HepG2 (cell line): ENCODE data around the gene PMM2. TPM values are rescaled to one million over a fixed set of nuclear protein-coding genes. Genes with fewer than 3 reads are reported as not detected.
A peak's percentile ranks its signal among the peaks of the same experiment; 100 is the strongest.

ENCODE experiments used
- ATAC-seq: fragments of 200-7000 bp; cut with Tn5 transposase; 3 replicates; pipeline ENCODE4 v1.9.1; 2020; ENCODE audit warnings: mild to moderate bottlenecking, moderate library complexity
- BruUV-seq: library from RNA; stranded (reverse); fragments of 400-500 nt; replicated peaks from 2 replicates; lab custom pipeline; 2021; lab: Mats Ljungman, UMichigan
- CTCF ChIA-PET: fragments of 300-600 bp; formaldehyde crosslinking; extraction: SDS; loops from one replicate; lab custom pipeline; 2021; ENCODE audit warnings: low total read pairs, inconsistent platforms, low intra/inter-chr PET ratio; lab: Yijun Ruan, JAX
- POLR2A ChIA-PET: fragments of 350-600 bp; sonication (Branson Sonifier 250); formaldehyde crosslinking; loops from one replicate; lab custom pipeline; 2020; ENCODE audit warnings: antibody characterized with exemption, inconsistent platforms; lab: Yijun Ruan, JAX
- DNase-seq: peaks from one replicate; pipeline ENCODE4 v3.0.0-alpha.2; 2015; ENCODE audit warnings: low spot score
- FAIRE-seq: peaks from 3 replicates; lab custom pipeline; 2011; peaks lifted over from hg19 to GRCh38; lab: Jason Lieb, UNC
- H2AFZ ChIP-seq: one replicate; pipeline ENCODE4 v1.6.1; 2011; ENCODE audit warnings: low read length, inconsistent platforms
- H3K27ac ChIP-seq: fragments of 300-600 bp; 3 replicates; pipeline ENCODE4 v1.8.0; 2011; ENCODE audit warnings: mixed run types, mild to moderate bottlenecking, mixed read lengths, low read length, inconsistent platforms; ENCODE audit not compliant: insufficient read depth; ENCODE audit errors: extremely low read length
- H3K27me3 ChIP-seq, 2 experiments: fragments of 200-600 bp in 1 of 2; 2 replicates in 1 of 2; 3 replicates in 1 of 2; pipeline versions ENCODE4 v1.6.0 to v1.8.0; 2011; ENCODE audit warnings: low read length in 2 of 2, mild to moderate bottlenecking in 2 of 2, moderate library complexity in 2 of 2, inconsistent platforms in 1 of 2; ENCODE audit not compliant: insufficient read depth in 2 of 2, control insufficient read depth in 1 of 2
- H3K36me3 ChIP-seq, 2 experiments: fragments of 200-600 bp in 1 of 2; replicated peaks in 1 of 2; 2 replicates in 1 of 2; 3 replicates in 1 of 2; pipeline versions ENCODE4 v1.5.1 to v1.8.0; 2011; ENCODE audit warnings: low read length in 2 of 2, inconsistent platforms in 1 of 2; ENCODE audit not compliant: insufficient read depth in 2 of 2, control insufficient read depth in 1 of 2
- H3K4me1 ChIP-seq: 2 replicates; pipeline ENCODE4 v1.5.1; 2012; ENCODE audit warnings: low read length, inconsistent platforms; ENCODE audit not compliant: insufficient read depth
- H3K4me2 ChIP-seq: 2 replicates; pipeline ENCODE4 v1.6.0; 2011; ENCODE audit warnings: low read depth, low read length, inconsistent platforms
- H3K4me3 ChIP-seq, 3 experiments: fragments of 200-600 bp in 1 of 3; sonication (generic), shearing (Covaris generic) in 1 of 3; replicated peaks in 1 of 3; 2 replicates each; pipeline ENCODE4 v1.5.1; 2011 to 2016; ENCODE audit warnings: low read length in 3 of 3, inconsistent platforms in 2 of 3, low read depth in 2 of 3, mild to moderate bottlenecking in 2 of 3, control low read depth in 1 of 3, mixed read lengths in 1 of 3; ENCODE audit not compliant: insufficient read depth in 1 of 3
- H3K79me2 ChIP-seq: one replicate; pipeline ENCODE4 v1.6.1; 2011; ENCODE audit warnings: low read length, inconsistent platforms; ENCODE audit not compliant: insufficient read depth
- H3K9ac ChIP-seq: 2 replicates; pipeline ENCODE4 v1.6.0; 2011; ENCODE audit warnings: mild to moderate bottlenecking, low read depth, low read length, inconsistent platforms; ENCODE audit not compliant: insufficient read depth
- H3K9me3 ChIP-seq: 2 replicates; pipeline ENCODE4 v1.5.1; 2012; ENCODE audit warnings: mild to moderate bottlenecking, low read length
- H4K20me1 ChIP-seq: 2 replicates; pipeline ENCODE4 v1.6.0; 2011; ENCODE audit warnings: inconsistent platforms, mild to moderate bottlenecking, low read length, moderate library complexity; ENCODE audit not compliant: insufficient read depth
- ADNP ChIP-seq: sonication (generic); formaldehyde crosslinking; IDR thresholded peaks from 2 replicates; pipeline ENCODE4 v1.4.0; 2020; ENCODE audit warnings: missing genetic modification reagents
- ATF3 ChIP-seq: sonication (generic); formaldehyde crosslinking; IDR thresholded peaks from 2 replicates; pipeline ENCODE4 v1.4.0; 2020; ENCODE audit warnings: missing genetic modification reagents
- MTF2 ChIP-seq: sonication (generic); formaldehyde crosslinking; IDR thresholded peaks from 2 replicates; pipeline ENCODE4 v1.5.0; 2020; ENCODE audit warnings: missing genetic modification reagents, borderline replicate concordance
- NFIC ChIP-seq: IDR thresholded peaks from 2 replicates; pipeline ENCODE4 v1.6.1; 2012; ENCODE audit warnings: mild to moderate bottlenecking, low read length, inconsistent platforms
- NR2F2 ChIP-seq: IDR thresholded peaks from 2 replicates; pipeline ENCODE4 v1.6.1; 2012; ENCODE audit warnings: low read depth, inconsistent platforms, borderline replicate concordance
- NRL ChIP-seq: sonication (generic); formaldehyde crosslinking; IDR thresholded peaks from 2 replicates; pipeline ENCODE4 v1.5.0; 2020; ENCODE audit warnings: missing genetic modification reagents, mild to moderate bottlenecking, moderate library complexity, borderline replicate concordance
- POLR2A ChIP-seq, 2 experiments: IDR thresholded peaks; 2 replicates each; pipeline ENCODE4 v1.6.1; 2011; ENCODE audit warnings: low read depth in 2 of 2, low read length in 2 of 2, mild to moderate bottlenecking in 1 of 2, moderate library complexity in 1 of 2; ENCODE audit not compliant: insufficient read depth in 1 of 2
- REST ChIP-seq, 2 experiments: IDR thresholded peaks; 2 replicates each; pipeline ENCODE4 v1.6.1; 2011 to 2012; ENCODE audit warnings: low read length in 2 of 2, borderline replicate concordance in 1 of 2, low read depth in 1 of 2, mild to moderate bottlenecking in 1 of 2, moderate library complexity in 1 of 2
- SIN3A ChIP-seq: IDR thresholded peaks from 2 replicates; pipeline ENCODE4 v1.6.1; 2011; ENCODE audit warnings: low read depth, mild to moderate bottlenecking, control low read depth, low read length, borderline replicate concordance
- ZEB1 ChIP-seq: IDR thresholded peaks from 2 replicates; pipeline ENCODE4 v1.6.1; 2012; ENCODE audit warnings: mild to moderate bottlenecking, low read depth, inconsistent platforms; ENCODE audit not compliant: insufficient replicate concordance
- ZNF260 ChIP-seq: sonication (generic); formaldehyde crosslinking; IDR thresholded peaks from 2 replicates; pipeline ENCODE4 v1.4.0; 2020; ENCODE audit warnings: missing genetic modification reagents, low read depth, mild to moderate bottlenecking, borderline replicate concordance
- ZNF274 ChIP-seq: sonication (generic); formaldehyde crosslinking; IDR thresholded peaks from 2 replicates; pipeline ENCODE4 v1.5.1; 2020; ENCODE audit warnings: mild to moderate bottlenecking, missing genetic modification reagents
- ZNF468 ChIP-seq: sonication (generic); formaldehyde crosslinking; IDR thresholded peaks from 2 replicates; pipeline ENCODE4 v1.8.0; 2022; ENCODE audit warnings: mild to moderate bottlenecking, moderate library complexity, missing genetic modification reagents
- ZNF550 ChIP-seq: sonication (generic); formaldehyde crosslinking; IDR thresholded peaks from 2 replicates; pipeline ENCODE4 v1.4.0; 2020; ENCODE audit warnings: mild to moderate bottlenecking, missing genetic modification reagents, borderline replicate concordance
- WGBS: methylation state at CpG from one replicate; pipeline ENCODE4 v1.1.6; 2017; ENCODE audit warnings: low lambda C conversion rate; 5-methylcytosine and 5-hydroxymethylcytosine counted together
- in situ Hi-C: cut with HindIII; loops from 2 replicates; pipeline ENCODE4 v1.10.0; 2017; ENCODE audit warnings: low pct_unique_long_range_greater_than_20kb; ENCODE audit not compliant: extremely low pct_ligation_motif_present
- intact Hi-C: fragments of 100-400 bp; cut with micrococcal nuclease; formaldehyde crosslinking; loops from one replicate; pipeline ENCODE4 v1.10.0; 2022; ENCODE audit not compliant: unreplicated experiment
- polyA plus RNA-seq, 8 experiments: library from polyadenylated mRNA; depleted of rRNA in 3 of 8; stranded (reverse) in 7 of 8; unstranded in 1 of 8; fragments of >200 nt; fragmentation: Illumina TruSeq in 4 of 8; extraction: Trizol in 4 of 8; gene quantifications; 2 replicates each; pipeline versions ENCODE4 v1.2.1 to v1.2.3, GENCODE V29; 2011 to 2016; ENCODE audit warnings: low read depth in 4 of 8, missing spikeins in 1 of 8, mixed read lengths in 1 of 8; ENCODE audit not compliant: insufficient read depth in 1 of 8
- total RNA-seq, 5 experiments: library from RNA; depleted of rRNA; stranded (reverse); fragments of >200 nt; fragmentation: Illumina TruSeq; extraction: Trizol; gene quantifications; 2 replicates each; pipeline ENCODE4 v1.2.3, GENCODE V29; 2016; ENCODE audit warnings: low read depth in 1 of 5
- TF ChIP-seq, protein P1 (sequence below): IDR thresholded peaks from 2 replicates; pipeline ENCODE4 v1.6.1; 2016; ENCODE audit warnings: missing genetic modification reagents, missing compliant biosample characterization
- TF ChIP-seq, protein P2 (sequence below): sonication (generic); formaldehyde crosslinking; IDR thresholded peaks from 2 replicates; pipeline ENCODE4 v1.8.0; 2022; ENCODE audit warnings: mild to moderate bottlenecking, missing genetic modification reagents, borderline replicate concordance

PMM2 gene
- total and polyA plus RNA-seq, 2 of the 13 experiments (the other 11 are each of a cell fraction or from before 2014, with no cell fraction given) = 52.2 to 93.7 TPM

DNA sequence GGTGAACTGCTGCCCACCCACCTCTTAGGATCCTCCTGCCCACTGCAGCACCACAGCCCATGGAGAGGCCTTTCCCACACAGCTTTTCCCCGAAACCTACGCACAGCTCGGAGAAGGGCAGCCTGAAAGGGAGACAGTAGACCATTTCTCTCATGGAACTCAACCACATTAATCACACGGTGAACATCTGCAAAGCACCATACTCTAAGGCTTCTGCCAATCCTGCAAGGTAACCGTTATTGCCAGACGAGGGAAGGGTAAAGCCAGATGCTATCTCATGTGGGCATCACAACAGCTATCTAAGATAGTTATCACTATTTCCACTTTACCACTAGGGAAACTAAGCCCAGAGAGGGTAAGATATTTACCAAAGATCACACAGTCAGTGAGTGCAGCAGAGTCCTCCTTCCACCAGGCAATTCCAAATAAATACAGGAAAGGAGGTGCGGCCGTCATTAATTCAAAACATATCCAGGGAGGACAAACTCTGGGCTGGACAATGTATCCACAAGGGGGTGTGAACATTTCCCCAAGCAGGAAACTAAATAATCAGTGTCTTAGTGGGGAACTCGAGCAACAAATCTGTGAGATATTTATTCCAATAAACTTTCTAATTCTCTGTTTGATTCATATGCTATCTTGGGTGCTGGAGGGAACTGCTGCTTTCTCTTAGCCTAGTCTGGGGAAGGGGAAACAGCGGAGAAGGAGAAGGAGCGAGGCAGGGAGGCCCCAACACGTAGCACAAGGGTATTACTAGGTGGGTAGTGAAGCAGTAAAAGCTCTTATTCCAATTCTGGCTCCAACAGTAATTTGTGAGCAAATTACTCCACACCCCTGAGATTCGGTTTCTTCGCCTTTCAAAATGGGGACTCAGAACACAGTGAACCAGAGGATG is 923 bp upstream of the PMM2 start (continued):
- TF ChIP-seq ATF3 (CRISPR knock-in tag) (0 out of 2 replicates have a peak, but pooled peaks have one; percentile 13), NR2F2 (no peak), ZNF468 (CRISPR knock-in tag) (0 out of 2 replicates have a peak, but pooled peaks have one; percentile 71), MTF2 (0 out of 2 replicates have a peak, but pooled peaks have one; percentile 33), ZEB1 (peak; percentile 8), ZNF550 (no peak), POLR2A (IDR thresholded peaks at IDR 0.05; ENCODE audit: insufficient read depth in 1 of 2, low read depth in 2 of 2, low read length in 2 of 2) (peak in 1 of 2 experiments; percentile 45; a peak in 1 of 4 replicates), ZNF260 (CRISPR knock-in tag) (no peak), NFIC (peak; percentile 40; the same call in 1 of the 2 replicates), NRL (CRISPR knock-in tag) (0 out of 2 replicates have a peak, but pooled peaks have one; percentile 5)
- TF ChIP-seq, protein P1, sequence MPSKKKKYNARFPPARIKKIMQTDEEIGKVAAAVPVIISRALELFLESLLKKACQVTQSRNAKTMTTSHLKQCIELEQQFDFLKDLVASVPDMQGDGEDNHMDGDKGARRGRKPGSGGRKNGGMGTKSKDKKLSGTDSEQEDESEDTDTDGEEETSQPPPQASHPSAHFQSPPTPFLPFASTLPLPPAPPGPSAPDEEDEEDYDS = no peak

- ATAC-seq = peak; percentile 21
- peaks cover 69% of the 10 kb centered on the region for H3K79me2 ChIP-seq
- peak overlapping the region; percentile 95 for H3K4me2 ChIP-seq
- TSS peak; percentile 72 for BruUV-seq
- H3K27me3 ChIP-seq = no peaks in the 10 kb centered on the region; a peak in 1 of 5 replicates
- CTCF ChIA-PET = no interaction called here
- POLR2A ChIA-PET = interaction anchor here (0.8 to 2.5 kb wide), 8 partner anchors 9 to 166 kb away, joined by 3 to 19 read pairs (median 4); partner anchors contain the start of gene USP7
- 2% methylated on average over 6 of the region's 6 CpGs for WGBS
- peaks cover 10 to 35% of the 10 kb centered on the region in 2 experiments for H3K36me3 ChIP-seq
- FAIRE-seq = no peak
- peak overlapping the region; percentile 85 to 87 (median 86) for H3K4me3 ChIP-seq
- H3K4me1 ChIP-seq = peaks cover 45% of the 10 kb centered on the region
- intact Hi-C loops (loop anchor here (1.0 to 2.0 kb wide), 2 partner anchors 82 to 123 kb away; partner anchors contain the start of gene ABAT), in situ Hi-C loops (loop anchor here (5.0 kb wide), 2 partner anchors 141 to 231 kb away; no protein-coding TSS in a partner anchor)
- H3K9me3 ChIP-seq = no peaks in the 10 kb centered on the region
- peak overlapping the region; percentile 70 for H3K27ac ChIP-seq
- H2AFZ ChIP-seq = no peak overlapping the region
- peaks cover 16% of the 10 kb centered on the region for H4K20me1 ChIP-seq
- peak; percentile 43 for DNase-seq
- peak overlapping the region; percentile 93 for H3K9ac ChIP-seq
- TF ChIP-seq, protein P2, sequence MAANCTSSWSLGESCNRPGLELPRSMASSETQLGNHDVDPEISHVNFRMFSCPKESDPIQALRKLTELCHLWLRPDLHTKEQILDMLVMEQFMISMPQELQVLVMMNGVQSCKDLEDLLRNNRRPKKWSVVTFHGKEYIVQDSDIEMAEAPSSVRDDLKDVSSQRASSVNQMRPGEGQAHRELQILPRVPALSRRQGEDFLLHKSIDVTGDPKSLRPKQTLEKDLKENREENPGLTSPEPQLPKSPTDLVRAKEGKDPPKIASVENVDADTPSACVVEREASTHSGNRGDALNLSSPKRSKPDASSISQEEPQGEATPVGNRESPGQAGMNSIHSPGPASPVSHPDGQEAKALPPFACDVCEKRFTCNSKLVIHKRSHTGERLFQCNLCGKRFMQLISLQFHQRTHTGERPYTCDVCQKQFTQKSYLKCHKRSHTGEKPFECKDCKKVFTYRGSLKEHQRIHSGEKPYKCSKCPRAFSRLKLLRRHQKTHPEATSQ (CRISPR knock-in tag) = no peak; the same call in 1 of the 2 replicates
- TF ChIP-seq REST (IDR thresholded peaks at IDR 0.05; ENCODE audit: borderline replicate concordance in 1 of 2, low read depth in 1 of 2, low read length in 2 of 2) (no peak), SIN3A (no peak), ZNF274 (CRISPR knock-in tag) (no peak), ADNP (CRISPR knock-in tag) (0 out of 2 replicates have a peak, but pooled peaks have one; percentile 62)
These were observed 512 bp downstream of the PMM2 start for GRCh38 chr16:8798174-8798527.
